Duodenal mucosa (tissue), 2 donors: Measurements from ENCODE around the gene CXCL8.

Experiments used
- H3K27ac ChIP-seq: one replicate; pipeline ENCODE4 v1.7.0; 2013; ENCODE audit warnings: low read depth, low read length
- H3K27me3 ChIP-seq, 2 donors: one replicate each; pipeline ENCODE4 v1.7.0; 2013; ENCODE audit warnings: low read length in 2 of 2, control low read depth in 1 of 2; ENCODE audit not compliant: insufficient read depth in 2 of 2, control insufficient read depth in 1 of 2
- H3K36me3 ChIP-seq, 2 donors: one replicate each; pipeline ENCODE4 v1.7.0; 2013; ENCODE audit warnings: low read length in 2 of 2, control low read depth in 1 of 2; ENCODE audit not compliant: insufficient read depth in 2 of 2, control insufficient read depth in 1 of 2
- H3K4me1 ChIP-seq, 2 donors: one replicate each; pipeline ENCODE4 v1.7.0; 2013; ENCODE audit warnings: low read length in 2 of 2, control low read depth in 1 of 2; ENCODE audit not compliant: insufficient read depth in 2 of 2, control insufficient read depth in 1 of 2
- H3K4me3 ChIP-seq, 2 donors: one replicate each; pipeline ENCODE4 v1.7.0; 2013; ENCODE audit warnings: low read length in 2 of 2, low read depth in 1 of 2
- H3K9ac ChIP-seq, 2 donors: one replicate each; pipeline ENCODE4 v1.7.0; 2013; ENCODE audit warnings: low read length in 2 of 2, low read depth in 1 of 2
- H3K9me3 ChIP-seq, 2 donors: one replicate each; pipeline ENCODE4 v1.7.0; 2013; ENCODE audit warnings: low read length in 2 of 2, control low read depth in 1 of 2; ENCODE audit not compliant: control insufficient read depth in 1 of 2

Gene CXCL8

DNA sequence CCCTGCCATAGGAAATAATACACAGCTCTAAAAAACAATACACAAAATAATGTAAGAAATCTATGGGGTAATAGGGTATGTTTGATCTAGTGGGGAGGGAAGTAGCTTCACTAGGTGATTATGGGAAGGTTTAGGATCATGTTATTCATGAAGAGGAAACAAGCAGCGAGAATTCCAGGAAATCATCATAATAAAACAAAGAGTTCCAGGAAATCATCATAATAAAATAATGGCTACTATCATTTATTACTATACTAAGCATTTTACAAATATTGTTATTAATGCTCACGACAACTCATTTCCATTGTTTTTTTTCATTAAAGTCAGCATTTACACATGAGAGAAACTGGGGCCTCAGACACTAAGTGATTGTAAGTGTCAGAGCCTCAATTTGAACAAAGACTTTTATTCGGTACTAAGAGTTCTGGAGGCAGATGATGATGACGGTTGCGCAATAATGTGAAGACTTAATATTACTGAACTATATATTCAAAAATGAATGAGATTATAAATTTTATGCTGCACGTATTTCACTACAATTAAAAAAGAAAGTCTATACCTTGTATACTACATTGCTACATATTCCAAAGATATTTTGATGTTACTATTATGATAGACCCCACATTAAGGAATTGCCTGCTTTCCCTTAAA is 12.2 kb upstream of the CXCL8 start:
- Histone ChIP-seq H3K36me3 (no peaks in the 10 kb centered on the region), H3K4me1 (no peaks in the 10 kb centered on the region), H3K9me3 (no peaks in the 10 kb centered on the region), H3K27me3 (no peaks in the 10 kb centered on the region), H3K9ac (no peak overlapping the region), H3K4me3 (no peak overlapping the region), H3K27ac (no peak overlapping the region)

DNA sequence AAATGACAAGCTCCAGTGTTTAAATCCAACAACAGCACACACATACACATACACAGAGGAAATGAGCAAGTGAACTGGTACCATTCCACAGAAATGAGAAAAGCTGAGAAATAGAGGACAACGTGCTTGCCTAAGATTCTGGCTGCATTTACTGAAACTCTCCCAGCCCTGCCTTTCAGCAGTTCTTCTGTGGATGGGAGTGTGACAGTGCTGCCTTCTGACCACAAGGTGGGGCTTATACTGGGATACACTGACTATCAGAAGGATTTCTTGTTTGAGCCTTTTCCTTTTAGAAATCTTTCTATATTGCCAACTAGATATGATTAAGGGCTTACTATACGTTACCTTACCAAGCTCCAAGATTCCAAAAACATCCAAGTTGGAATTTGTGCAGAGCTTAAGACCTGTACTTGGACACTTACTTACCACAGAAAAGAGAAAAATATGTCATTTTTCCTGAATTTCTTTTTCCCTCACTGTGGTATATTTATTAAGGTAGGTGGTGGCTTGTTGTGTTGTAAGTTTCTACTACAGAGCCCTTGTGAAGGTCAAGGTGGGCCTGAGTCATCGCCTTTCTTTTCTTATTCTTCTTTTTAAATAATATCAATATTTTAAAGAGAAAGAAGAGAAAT is 10.7 kb upstream of the CXCL8 start:
- H3K4me1 ChIP-seq = no peaks in the 10 kb centered on the region
- H3K27me3 ChIP-seq = no peaks in the 10 kb centered on the region
- no peak overlapping the region for H3K27ac ChIP-seq

DNA sequence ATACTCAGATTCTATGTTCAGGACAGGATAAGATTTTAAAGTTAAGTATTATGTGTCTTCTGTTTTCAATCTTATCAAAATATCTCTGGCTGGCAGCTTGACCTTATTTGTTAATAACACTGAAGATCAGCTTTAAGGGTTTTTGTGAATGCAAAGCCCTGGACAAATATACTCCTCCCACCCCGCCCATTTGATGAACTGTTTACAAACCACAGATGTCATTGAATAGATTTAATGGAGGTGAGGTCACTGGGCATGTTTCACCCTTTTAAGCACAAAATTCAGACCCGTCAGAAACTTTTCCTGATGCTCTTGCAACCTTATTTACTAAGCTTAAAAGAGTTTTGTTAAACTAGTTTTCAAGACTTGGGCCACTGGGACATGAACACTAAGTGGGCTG is 10.1 kb upstream of the CXCL8 start:
- Histone ChIP-seq H3K4me1 (no peaks in the 10 kb centered on the region), H3K36me3 (no peaks in the 10 kb centered on the region), H3K9ac (no peak overlapping the region), H3K4me3 (no peak overlapping the region), H3K27ac (no peak overlapping the region), H3K9me3 (no peaks in the 10 kb centered on the region), H3K27me3 (no peaks in the 10 kb centered on the region)

More for the DNA sequence above, 10.7 kb upstream of the CXCL8 start:
- H3K4me3 ChIP-seq = no peak overlapping the region
- no peaks in the 10 kb centered on the region for H3K36me3 ChIP-seq
- H3K9me3 ChIP-seq = no peaks in the 10 kb centered on the region
- no peak overlapping the region for H3K9ac ChIP-seq

DNA sequence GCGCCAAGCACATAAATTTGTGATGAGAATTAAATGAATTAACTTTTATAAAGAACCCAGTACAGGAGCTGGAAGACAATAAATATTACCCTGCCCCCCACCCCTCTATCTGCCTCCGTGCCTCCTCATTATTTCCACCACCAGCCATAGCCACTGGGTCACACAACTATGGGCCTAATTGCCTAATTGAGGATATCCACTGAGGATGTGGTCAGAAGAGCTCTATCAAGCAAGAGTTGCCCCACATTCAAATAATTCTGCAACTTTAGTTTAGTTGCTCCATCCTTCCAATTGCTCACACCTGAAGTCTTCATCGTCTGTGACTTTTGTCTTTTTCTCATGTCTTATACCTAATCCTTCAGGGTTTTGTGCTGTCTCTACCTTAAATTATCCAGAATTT is 9.5 kb upstream of the CXCL8 start:
- Histone ChIP-seq H3K36me3 (no peaks in the 10 kb centered on the region), H3K9me3 (no peaks in the 10 kb centered on the region), H3K4me3 (no peak overlapping the region), H3K27ac (no peak overlapping the region), H3K27me3 (no peaks in the 10 kb centered on the region), H3K9ac (no peak overlapping the region), H3K4me1 (no peaks in the 10 kb centered on the region)

- Histone ChIP-seq H3K36me3 (no peaks in the 10 kb centered on the region), H3K27ac (no peak overlapping the region), H3K9me3 (no peaks in the 10 kb centered on the region), H3K27me3 (no peaks in the 10 kb centered on the region), H3K4me3 (no peak overlapping the region), H3K9ac (no peak overlapping the region), H3K4me1 (no peaks in the 10 kb centered on the region)
Measured at GRCh38 chr4:73731968-73732610, 8.3 kb upstream of the CXCL8 start.

GRCh38 chr4:73732759-73733431 is 7.5 kb upstream of the CXCL8 start:
- Histone ChIP-seq H3K27ac (no peak overlapping the region), H3K9me3 (no peaks in the 10 kb centered on the region), H3K4me1 (no peaks in the 10 kb centered on the region), H3K9ac (no peak overlapping the region), H3K4me3 (no peak overlapping the region), H3K36me3 (no peaks in the 10 kb centered on the region), H3K27me3 (no peaks in the 10 kb centered on the region)

DNA sequence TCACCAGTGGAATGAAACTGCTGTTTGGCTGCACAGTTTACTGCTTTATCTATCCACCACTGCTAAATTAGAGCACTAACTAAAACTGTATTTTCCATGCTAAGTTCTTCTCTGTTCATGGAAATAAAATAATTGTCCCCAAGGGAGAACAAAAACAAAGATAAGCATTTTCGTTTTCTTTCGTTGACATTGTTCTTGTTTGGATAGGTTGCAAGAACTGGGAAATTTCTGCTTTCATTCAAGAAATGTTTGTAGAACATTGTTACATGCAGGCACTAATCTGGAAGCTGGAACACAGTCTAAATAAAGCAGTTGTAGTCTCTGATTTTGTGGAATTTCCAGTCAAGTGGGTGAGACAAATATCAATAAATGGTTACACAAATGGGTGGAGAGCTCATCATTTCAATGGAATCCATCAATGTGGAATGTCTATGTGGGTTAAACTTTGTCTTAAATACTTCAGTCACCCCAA is 5.8 kb upstream of the CXCL8 start:
- Histone ChIP-seq H3K4me1 (no peaks in the 10 kb centered on the region), H3K4me3 (no peak overlapping the region)

DNA sequence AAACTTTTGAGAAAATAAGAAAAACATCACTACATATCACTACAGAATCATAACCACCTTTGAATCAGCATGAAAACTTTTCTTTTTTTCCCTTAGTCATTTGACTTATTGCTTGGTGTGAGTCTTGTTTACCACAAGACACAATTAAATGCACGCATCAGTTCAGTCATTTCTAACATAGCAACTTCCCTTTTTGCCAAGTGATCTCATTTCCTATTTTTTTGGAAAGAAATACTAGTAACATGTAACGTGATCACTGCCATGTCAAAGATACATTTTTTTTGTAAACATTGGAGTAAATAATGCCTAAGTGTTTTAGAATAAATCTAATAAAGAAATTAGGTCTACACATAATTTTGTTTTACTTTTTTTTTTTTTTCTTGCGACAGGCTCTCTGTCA is 5.1 kb upstream of the CXCL8 start:
- no peaks in the 10 kb centered on the region for H3K4me1 ChIP-seq

More for the DNA sequence above, 5.8 kb upstream of the CXCL8 start:
- H3K27me3 ChIP-seq = no peaks in the 10 kb centered on the region
- no peaks in the 10 kb centered on the region for H3K9me3 ChIP-seq
- no peaks in the 10 kb centered on the region for H3K36me3 ChIP-seq
- H3K9ac ChIP-seq = no peak overlapping the region
- no peak overlapping the region for H3K27ac ChIP-seq

GRCh38 chr4:73741031-73741749 is 821 bp downstream of the CXCL8 start:
- H3K4me3 ChIP-seq = no peak overlapping the region
- H3K9ac ChIP-seq = no peak overlapping the region
- no peak overlapping the region for H3K27ac ChIP-seq
- H3K9me3 ChIP-seq = no peaks in the 10 kb centered on the region
- no peaks in the 10 kb centered on the region for H3K36me3 ChIP-seq
- no peaks in the 10 kb centered on the region for H3K27me3 ChIP-seq
- no peaks in the 10 kb centered on the region for H3K4me1 ChIP-seq

More for the DNA sequence above, 5.1 kb upstream of the CXCL8 start:
- Histone ChIP-seq H3K27ac (no peak overlapping the region), H3K9me3 (no peaks in the 10 kb centered on the region), H3K9ac (no peak overlapping the region), H3K27me3 (no peaks in the 10 kb centered on the region), H3K4me3 (no peak overlapping the region), H3K36me3 (no peaks in the 10 kb centered on the region)
